GM06990 (cell line): Measurements from ENCODE around the gene ACD.

Source experiments
- DNase-seq: peaks from one replicate; pipeline ENCODE4 v3.0.0-alpha.2; 2011; ENCODE audit not compliant: insufficient read length; ENCODE audit errors: extremely low read depth
- H3K27me3 ChIP-seq: replicated peaks from 2 replicates; pipeline ENCODE4 v1.6.0; 2011; ENCODE audit warnings: low read length; ENCODE audit not compliant: control insufficient read depth, insufficient read depth
- H3K36me3 ChIP-seq: 2 replicates; pipeline ENCODE4 v1.5.1; 2011; ENCODE audit warnings: low read length; ENCODE audit not compliant: control insufficient read depth, insufficient read depth
- H3K4me3 ChIP-seq: replicated peaks from 2 replicates; pipeline ENCODE4 v1.5.1; 2011; ENCODE audit warnings: low read depth, mild to moderate bottlenecking, control low read depth, low read length
- CTCF ChIP-seq: IDR thresholded peaks from 2 replicates; pipeline ENCODE4 v1.5.1; 2011; ENCODE audit warnings: low read length, control low read depth, mild to moderate bottlenecking, inconsistent platforms; ENCODE audit not compliant: insufficient read depth, poor library complexity, severe bottlenecking

Gene ACD

GRCh38 chr16:67647681-67648080 lies 12.4 kb downstream of the ACD start:
- TF ChIP-seq CTCF: no peak

GRCh38 chr16:67647111-67647651 lies 12.9 kb downstream of the ACD start:
- H3K36me3 ChIP-seq: peaks cover 39% of the 10 kb centered on the region
- TF ChIP-seq CTCF: no peak
- H3K4me3 ChIP-seq: no peak overlapping the region
- no peaks in the 10 kb centered on the region for H3K27me3 ChIP-seq
- no peak for DNase-seq

More at GRCh38 chr16:67647681-67648080, 12.4 kb downstream of the ACD start:
- H3K36me3 ChIP-seq: peaks cover 42% of the 10 kb centered on the region
- DNase-seq: no peak
- no peak overlapping the region for H3K4me3 ChIP-seq
- H3K27me3 ChIP-seq: no peaks in the 10 kb centered on the region

GRCh38 chr16:67645397-67646121 lies 14.5 kb downstream of the ACD start:
- Histone ChIP-seq H3K27me3 (no peaks in the 10 kb centered on the region), H3K4me3 (peak overlapping the region; percentile 75), H3K36me3 (peaks cover 27% of the 10 kb centered on the region)
- DNase-seq: no peak
- no peak for TF ChIP-seq CTCF

- Histone ChIP-seq H3K36me3 (peaks cover 19% of the 10 kb centered on the region), H3K4me3 (no peak overlapping the region), H3K27me3 (no peaks in the 10 kb centered on the region)
- no peak for TF ChIP-seq CTCF
- DNase-seq: no peak
Measured at GRCh38 chr16:67644038-67644437, 16.0 kb downstream of the ACD start.

GRCh38 chr16:67641779-67642708 lies 18.0 kb downstream of the ACD start:
- peak; percentile 12 for DNase-seq
- TF ChIP-seq CTCF: no peak
- Histone ChIP-seq H3K27me3 (no peaks in the 10 kb centered on the region), H3K4me3 (no peak overlapping the region), H3K36me3 (peaks cover 8% of the 10 kb centered on the region)
